Hair follicle dermal papilla cell (primary cell): ENCODE data around the gene GPX8. TPM values are rescaled to one million over a fixed set of nuclear protein-coding genes. Genes with fewer than 3 reads are reported as not detected.

Experiments used
- small RNA-seq: library from RNA; depleted of rRNA; stranded (forward); fragments of <200 nt; gene quantifications from one replicate; pipeline ENCODE3, GENCODE V24; 2012
- total RNA-seq: library from RNA; depleted of rRNA; stranded (reverse); fragments of >200 nt; gene quantifications from 2 replicates; pipeline ENCODE4 v1.2.3, GENCODE V29; 2012

Gene GPX8, protein sequence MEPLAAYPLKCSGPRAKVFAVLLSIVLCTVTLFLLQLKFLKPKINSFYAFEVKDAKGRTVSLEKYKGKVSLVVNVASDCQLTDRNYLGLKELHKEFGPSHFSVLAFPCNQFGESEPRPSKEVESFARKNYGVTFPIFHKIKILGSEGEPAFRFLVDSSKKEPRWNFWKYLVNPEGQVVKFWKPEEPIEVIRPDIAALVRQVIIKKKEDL
- total RNA-seq, result 128 and 131 TPM in 2 replicates

DNA sequence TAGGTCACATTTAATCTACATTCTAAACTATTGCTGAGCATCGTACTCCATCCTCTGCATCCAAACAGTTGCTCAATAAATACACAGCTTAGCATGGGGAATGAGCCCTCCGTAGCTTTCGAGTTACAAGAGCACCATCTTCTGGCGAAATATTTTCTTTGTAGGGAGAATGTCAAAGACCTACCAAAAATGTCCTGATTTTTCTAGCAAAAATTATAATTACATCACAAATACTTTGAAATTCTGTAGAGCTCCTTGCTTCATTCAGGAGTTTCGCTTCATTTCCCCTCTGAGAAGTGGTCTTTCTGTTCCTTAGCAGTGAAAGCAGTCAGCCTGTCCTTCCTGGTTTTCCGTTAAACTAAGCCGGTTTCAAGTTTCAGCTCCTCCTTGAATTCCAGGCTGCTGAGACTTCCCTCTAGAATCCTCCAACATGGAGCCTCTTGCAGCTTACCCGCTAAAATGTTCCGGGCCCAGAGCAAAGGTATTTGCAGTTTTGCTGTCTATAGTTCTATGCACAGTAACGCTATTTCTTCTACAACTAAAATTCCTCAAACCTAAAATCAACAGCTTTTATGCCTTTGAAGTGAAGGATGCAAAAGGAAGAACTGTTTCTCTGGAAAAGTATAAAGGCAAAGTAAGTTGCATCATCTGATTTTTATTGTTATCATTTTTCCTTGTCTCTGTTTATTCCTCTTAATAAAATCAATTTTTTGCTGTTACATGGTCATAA lies at the start of gene GPX8:
TSS of gene GPX8 (plus strand) at position 409 of the 730 bp plus-strand sequence. CDS start at position 431, 22 bp downstream.

DNA sequence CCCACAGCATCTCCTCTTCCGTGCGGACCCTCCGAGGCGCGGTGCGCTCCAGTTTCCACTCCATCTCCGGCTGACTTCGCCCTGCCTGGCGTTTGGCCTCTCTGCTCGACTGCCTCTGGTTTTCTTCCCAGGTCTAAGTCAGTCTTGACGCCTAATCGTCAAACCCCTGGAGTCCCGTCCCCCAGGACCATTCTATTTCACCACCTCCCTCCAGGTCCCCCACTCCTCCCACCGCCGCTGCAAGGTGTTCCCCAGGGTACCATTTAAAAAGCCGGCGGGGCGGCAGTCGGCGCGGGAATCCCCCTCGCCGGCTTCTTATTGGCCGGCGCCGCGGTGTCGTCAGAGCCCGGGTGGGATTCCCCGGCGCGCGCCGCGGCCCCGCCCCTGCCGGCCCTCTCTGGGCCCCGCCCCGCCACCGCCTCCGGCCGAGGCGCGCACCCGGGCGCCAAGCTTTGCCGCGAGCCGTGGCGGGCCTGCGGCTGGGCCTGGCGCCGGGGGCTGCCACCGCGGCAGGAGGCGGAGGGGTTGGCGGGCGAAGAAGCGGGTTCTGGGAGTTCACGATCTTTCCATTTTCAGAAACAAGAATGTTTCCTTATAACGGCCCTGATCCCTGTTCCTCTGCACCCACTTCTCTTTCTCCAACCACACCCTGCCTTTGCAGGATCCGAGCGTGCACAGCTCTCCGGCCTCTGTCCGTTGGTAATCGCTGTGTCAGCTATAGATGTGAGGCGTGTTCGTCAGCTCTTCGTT lies 13.1 kb downstream of the GPX8 start, which contains the start of gene CDC20B:
TSS of gene CDC20B (minus strand) at position 241 of the 750 bp plus-strand sequence. CDS start at position 64, 177 bp downstream.

Small RNA genes within 50 kb of the gene (small RNA-seq; reads per million reads assigned to genes)
- gene MIR449A (not detected), gene MIR449B (not detected), gene MIR449C (not detected)

Other genes starting within 250 kb of the GPX8 start
- 0.16 and 0.73 TPM in 2 replicates for gene ESM1, start 174.6 kb upstream of the GPX8 start, total RNA-seq
- gene GZMK, start 135.9 kb upstream of the GPX8 start, total RNA-seq, result not detected in 2 replicates
- gene GZMA, start 57.5 kb upstream of the GPX8 start, total RNA-seq, result not detected in 2 replicates
- gene CDC20B, start 13.0 kb downstream of the GPX8 start, total RNA-seq, result under 0.01 TPM in 1 of 2 replicates, not detected in the other
- gene MCIDAS, start 67.1 kb downstream of the GPX8 start, total RNA-seq, result not detected in 2 replicates
- 0.16 TPM in 1 of 2 replicates, not detected in the other for gene CCNO, start 73.4 kb downstream of the GPX8 start, total RNA-seq
- 29.9 and 33.3 TPM in 2 replicates for gene DHX29, start 147.5 kb downstream of the GPX8 start, total RNA-seq
- 64.2 and 64.4 TPM in 2 replicates for gene MTREX, start 147.8 kb downstream of the GPX8 start, total RNA-seq